GM10266 (cell line): Measurements from ENCODE around the gene ATXN7L1.

Experiments
- DNase-seq: peaks from one replicate; pipeline ENCODE4 v3.0.0; 2012; ENCODE audit errors: extremely low spot score
- CTCF ChIP-seq: IDR thresholded peaks from 2 replicates; pipeline ENCODE4 v1.5.1; 2012; ENCODE audit warnings: mild to moderate bottlenecking, low read depth; ENCODE audit not compliant: control insufficient read depth, insufficient read depth; ENCODE audit errors: missing control alignments

The ATXN7L1 gene

GRCh38 chr7:105635197-105635596, 241.2 kb downstream of the ATXN7L1 start:
- no peak for DNase-seq
- TF ChIP-seq CTCF = no peak

DNA sequence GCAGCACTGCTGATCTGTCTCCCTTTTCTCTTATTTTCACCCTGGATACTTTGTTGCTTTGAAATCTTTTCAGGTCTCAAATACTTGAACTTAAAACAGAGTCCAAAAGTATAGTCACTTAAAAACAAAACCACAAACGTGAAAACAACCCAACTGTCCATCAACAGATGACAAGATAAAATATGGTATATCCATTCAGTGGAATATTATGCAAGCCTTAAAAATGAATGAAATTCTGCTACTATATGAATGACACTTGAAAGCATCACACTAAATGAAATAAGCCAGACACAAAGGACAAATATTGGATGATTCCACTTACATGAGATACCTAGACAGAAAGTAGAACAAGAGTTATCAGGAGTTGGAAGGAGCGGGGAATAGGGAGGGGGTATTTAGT, 250.4 kb downstream of the ATXN7L1 start:
- DNase-seq = no peak
- no peak for TF ChIP-seq CTCF

DNA sequence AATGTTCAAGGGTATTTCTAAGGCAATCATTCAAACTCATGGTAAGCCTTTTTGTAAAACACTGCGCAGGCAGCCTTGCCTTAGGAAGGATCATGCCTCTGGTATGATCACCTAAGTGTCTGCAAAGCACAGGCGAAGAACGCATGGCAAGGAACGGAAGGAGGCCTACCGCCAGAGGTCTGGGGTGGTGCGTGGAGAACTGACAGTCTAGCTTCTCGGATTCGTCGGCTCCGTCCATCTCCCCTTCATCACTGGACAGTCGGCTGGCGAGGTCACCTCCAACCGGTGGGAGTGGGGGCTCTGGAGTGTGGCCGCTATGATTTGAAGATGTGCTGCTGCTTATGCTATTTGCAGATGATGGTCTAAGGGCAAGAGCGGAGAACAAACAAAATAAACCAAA, 252.5 kb downstream of the ATXN7L1 start:
- no peak for DNase-seq
- TF ChIP-seq CTCF = no peak

GRCh38 chr7:105623378-105623777, 253.0 kb downstream of the ATXN7L1 start:
- DNase-seq = no peak
- TF ChIP-seq CTCF = no peak

GRCh38 chr7:105622106-105622731, 254.2 kb downstream of the ATXN7L1 start:
- no peak for TF ChIP-seq CTCF
- DNase-seq = no peak

DNA sequence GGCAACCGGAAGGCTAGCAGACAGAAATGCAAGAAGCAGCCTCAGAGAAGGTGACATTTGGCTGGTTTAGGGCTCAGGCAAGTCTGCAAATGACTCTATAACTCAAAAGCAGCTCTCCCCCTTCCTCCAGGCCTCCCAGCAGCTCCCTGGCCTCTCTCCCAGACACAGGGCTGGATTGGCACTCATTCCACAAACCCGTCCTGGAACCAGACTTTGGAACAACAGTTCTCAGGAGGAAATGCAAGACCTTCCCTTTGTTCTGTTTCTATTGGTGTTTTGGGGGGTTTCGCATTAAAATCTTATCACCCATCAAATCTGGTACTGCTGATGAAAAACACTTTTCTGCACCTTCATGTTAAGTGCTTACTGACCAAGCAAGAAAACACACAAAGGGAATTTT, 254.8 kb downstream of the ATXN7L1 start:
- no peak for TF ChIP-seq CTCF
- DNase-seq = no peak

- no peak for TF ChIP-seq CTCF
- no peak for DNase-seq
Measured at GRCh38 chr7:105621176-105621575, 255.2 kb downstream of the ATXN7L1 start.
